GM12864 (cell line): ENCODE results near the gene CAND2.
A peak's percentile ranks its signal among the peaks of the same experiment; 100 is the strongest.

Source experiments
- DNase-seq: peaks from one replicate; pipeline ENCODE4 v3.0.0-alpha.2; 2011; ENCODE audit warnings: low read depth
- H3K4me3 ChIP-seq: 2 replicates; pipeline ENCODE4 v1.5.1; 2011; ENCODE audit warnings: mild to moderate bottlenecking, low read depth, low read length, control low read depth
- TF ChIP-seq, protein P1 (sequence below): IDR thresholded peaks from 2 replicates; pipeline ENCODE4 v1.5.1; 2011; ENCODE audit warnings: low read depth, mild to moderate bottlenecking, moderate library complexity, low read length, control low read depth, inconsistent platforms; ENCODE audit errors: missing control alignments

The CAND2 gene

GRCh38 chr3:12807601-12808359 lies 11.3 kb downstream of the CAND2 start:
- TF ChIP-seq, protein P1, sequence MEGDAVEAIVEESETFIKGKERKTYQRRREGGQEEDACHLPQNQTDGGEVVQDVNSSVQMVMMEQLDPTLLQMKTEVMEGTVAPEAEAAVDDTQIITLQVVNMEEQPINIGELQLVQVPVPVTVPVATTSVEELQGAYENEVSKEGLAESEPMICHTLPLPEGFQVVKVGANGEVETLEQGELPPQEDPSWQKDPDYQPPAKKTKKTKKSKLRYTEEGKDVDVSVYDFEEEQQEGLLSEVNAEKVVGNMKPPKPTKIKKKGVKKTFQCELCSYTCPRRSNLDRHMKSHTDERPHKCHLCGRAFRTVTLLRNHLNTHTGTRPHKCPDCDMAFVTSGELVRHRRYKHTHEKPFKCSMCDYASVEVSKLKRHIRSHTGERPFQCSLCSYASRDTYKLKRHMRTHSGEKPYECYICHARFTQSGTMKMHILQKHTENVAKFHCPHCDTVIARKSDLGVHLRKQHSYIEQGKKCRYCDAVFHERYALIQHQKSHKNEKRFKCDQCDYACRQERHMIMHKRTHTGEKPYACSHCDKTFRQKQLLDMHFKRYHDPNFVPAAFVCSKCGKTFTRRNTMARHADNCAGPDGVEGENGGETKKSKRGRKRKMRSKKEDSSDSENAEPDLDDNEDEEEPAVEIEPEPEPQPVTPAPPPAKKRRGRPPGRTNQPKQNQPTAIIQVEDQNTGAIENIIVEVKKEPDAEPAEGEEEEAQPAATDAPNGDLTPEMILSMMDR = no peak
- H3K4me3 ChIP-seq = no peak overlapping the region
- no peak for DNase-seq

GRCh38 chr3:12808587-12808986 lies 12.1 kb downstream of the CAND2 start:
- TF ChIP-seq, protein P1 = no peak
- DNase-seq = no peak
- H3K4me3 ChIP-seq = no peak overlapping the region

DNA sequence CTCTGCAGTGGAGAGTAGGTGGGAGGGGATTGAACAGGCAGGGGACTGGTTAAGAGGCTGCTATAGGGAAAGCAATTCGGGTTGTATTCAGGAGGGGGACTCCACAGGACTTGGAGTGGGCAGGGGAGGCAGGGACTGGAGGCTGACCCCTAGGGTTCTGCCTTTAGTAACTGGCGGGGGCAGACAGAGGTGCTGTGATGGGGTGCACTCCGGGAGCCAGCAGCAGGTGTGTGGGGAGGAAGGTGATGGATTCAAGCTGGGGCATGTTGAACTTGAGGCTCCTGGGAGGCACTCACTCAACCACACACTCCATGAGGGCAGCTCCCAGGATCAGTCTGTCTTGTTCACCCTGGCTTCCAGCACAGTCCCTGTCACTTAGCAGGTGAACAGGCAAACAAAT lies 12.5 kb downstream of the CAND2 start:
- TF ChIP-seq, protein P1 = no peak
- DNase-seq = no peak
- no peak overlapping the region for H3K4me3 ChIP-seq

DNA sequence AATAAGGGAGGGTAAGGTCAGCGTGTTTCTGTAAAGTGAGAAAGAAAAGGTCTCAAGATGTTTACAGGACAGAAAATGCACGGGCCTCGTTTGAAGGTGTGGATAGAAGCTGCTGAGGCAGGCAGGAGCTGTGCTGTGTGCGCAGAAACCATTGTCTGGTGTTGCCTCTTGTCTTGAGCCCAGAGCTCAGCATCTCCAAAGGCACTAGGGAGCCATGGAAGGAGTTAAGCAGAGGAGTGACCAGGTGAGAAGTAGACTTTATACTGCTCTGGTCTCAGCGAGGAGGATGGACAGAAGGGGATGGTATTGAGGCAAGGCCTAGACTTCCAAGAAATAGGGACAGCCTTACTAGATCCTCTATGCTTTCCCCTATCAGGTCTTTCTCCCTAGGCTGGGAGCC lies 13.0 kb downstream of the CAND2 start:
- no peak overlapping the region for H3K4me3 ChIP-seq
- TF ChIP-seq, protein P1 = no peak
- no peak for DNase-seq

- peak overlapping the region; percentile 59 for H3K4me3 ChIP-seq
- DNase-seq = peak; percentile 56
- TF ChIP-seq, protein P1 = peak; percentile 90
These were observed 13.7 kb downstream of the CAND2 start for GRCh38 chr3:12810013-12810780.

GRCh38 chr3:12810961-12811360 lies 14.5 kb downstream of the CAND2 start:
- no peak overlapping the region for H3K4me3 ChIP-seq
- no peak for DNase-seq
- TF ChIP-seq, protein P1 = no peak
